ENCODE results near the gene RBBP8. TPM values are rescaled to one million over a fixed set of nuclear protein-coding genes. Genes with fewer than 3 reads are reported as not detected.

RBBP8 gene
- total and polyA plus RNA-seq, 4 donors: 24.9 to 64.3 (median 32.3) TPM

GRCh38 chr18:23049698-23050373, 116.7 kb downstream of the RBBP8 start:
- H3K9ac ChIP-seq (ENCODE audit: insufficient read depth in 1 of 2, low read length in 2 of 2): no peak overlapping the region
- TF ChIP-seq, protein P1, sequence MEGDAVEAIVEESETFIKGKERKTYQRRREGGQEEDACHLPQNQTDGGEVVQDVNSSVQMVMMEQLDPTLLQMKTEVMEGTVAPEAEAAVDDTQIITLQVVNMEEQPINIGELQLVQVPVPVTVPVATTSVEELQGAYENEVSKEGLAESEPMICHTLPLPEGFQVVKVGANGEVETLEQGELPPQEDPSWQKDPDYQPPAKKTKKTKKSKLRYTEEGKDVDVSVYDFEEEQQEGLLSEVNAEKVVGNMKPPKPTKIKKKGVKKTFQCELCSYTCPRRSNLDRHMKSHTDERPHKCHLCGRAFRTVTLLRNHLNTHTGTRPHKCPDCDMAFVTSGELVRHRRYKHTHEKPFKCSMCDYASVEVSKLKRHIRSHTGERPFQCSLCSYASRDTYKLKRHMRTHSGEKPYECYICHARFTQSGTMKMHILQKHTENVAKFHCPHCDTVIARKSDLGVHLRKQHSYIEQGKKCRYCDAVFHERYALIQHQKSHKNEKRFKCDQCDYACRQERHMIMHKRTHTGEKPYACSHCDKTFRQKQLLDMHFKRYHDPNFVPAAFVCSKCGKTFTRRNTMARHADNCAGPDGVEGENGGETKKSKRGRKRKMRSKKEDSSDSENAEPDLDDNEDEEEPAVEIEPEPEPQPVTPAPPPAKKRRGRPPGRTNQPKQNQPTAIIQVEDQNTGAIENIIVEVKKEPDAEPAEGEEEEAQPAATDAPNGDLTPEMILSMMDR (IDR thresholded peaks at IDR 0.05; ENCODE audit: control extremely low read depth, extremely low read depth): no peak
- DNase-seq (no peak), ATAC-seq (ENCODE audit: insufficient read depth, low FRiP score) (no peak)
- H3K9me3 ChIP-seq (ENCODE audit: control insufficient read depth in 4 of 4, insufficient read depth in 3 of 4, low read length in 3 of 4): no peaks in the 10 kb centered on the region
- WGBS, 2 donors: 78 to 81% methylated on average over 5 of the region's 5 CpGs
- H3K4me1 ChIP-seq (ENCODE audit: control insufficient read depth in 5 of 5, insufficient read depth in 5 of 5, low read length in 5 of 5): peaks cover 0 to 2% (median 0%) of the 10 kb centered on the region in 5 donors
- H3K36me3 ChIP-seq (ENCODE audit: control insufficient read depth in 4 of 4, insufficient read depth in 4 of 4, low read length in 4 of 4): no peaks in the 10 kb centered on the region
- no peak overlapping the region for H3K4me3 ChIP-seq
- H3K27ac ChIP-seq (ENCODE audit: low read depth in 1 of 2, low read length in 1 of 2): no peak overlapping the region
- H3K27me3 ChIP-seq (ENCODE audit: control insufficient read depth in 3 of 3, insufficient read depth in 3 of 3, low read length in 2 of 3): no peaks in the 10 kb centered on the region

DNA sequence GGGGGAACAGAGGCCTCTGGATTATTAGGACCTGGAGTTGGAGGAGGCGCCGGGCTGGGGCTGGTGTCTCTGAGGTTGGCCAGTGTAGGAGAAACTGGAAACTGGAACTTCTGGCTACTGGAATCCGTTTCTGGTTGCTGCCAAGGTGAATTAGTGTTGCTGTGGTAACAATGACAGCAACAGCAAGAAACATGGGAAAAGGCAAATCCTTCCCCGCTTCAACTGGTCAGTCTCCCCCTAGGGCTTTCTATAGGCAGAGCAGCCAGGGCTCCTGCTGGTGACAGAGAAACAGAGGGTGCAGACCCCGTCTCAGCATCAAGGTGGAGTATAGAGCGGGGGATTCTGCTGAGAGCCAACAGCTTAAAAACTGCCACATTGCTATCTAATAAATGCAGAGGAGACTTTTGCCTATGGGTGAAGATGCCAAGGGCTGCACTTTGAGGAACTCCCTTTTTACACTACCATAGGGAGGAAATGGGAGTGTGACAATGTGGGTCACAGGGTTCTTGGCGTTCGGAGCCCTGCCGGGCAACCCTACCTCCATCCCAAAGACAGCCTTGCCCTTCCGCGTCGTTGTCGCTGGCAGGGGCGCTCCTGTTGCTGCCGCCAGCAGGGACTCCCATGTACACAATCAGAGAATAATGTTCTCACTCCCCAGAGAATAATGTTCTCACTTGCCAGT, 120.8 kb downstream of the RBBP8 start:
- H3K9ac ChIP-seq (ENCODE audit: insufficient read depth in 1 of 2, low read length in 2 of 2): no peak overlapping the region
- ATAC-seq (ENCODE audit: insufficient read depth, low FRiP score) (no peak), DNase-seq (peak; percentile 51 to 67 (median 63))
- no peak overlapping the region for H3K27ac ChIP-seq (ENCODE audit: low read depth in 1 of 2, low read length in 1 of 2)
- H3K4me1 ChIP-seq (ENCODE audit: control insufficient read depth in 5 of 5, insufficient read depth in 5 of 5, low read length in 5 of 5): peaks cover 0 to 6% (median 0%) of the 10 kb centered on the region in 5 donors
- 42 to 54% methylated on average over 15 of the region's 15 CpGs for WGBS, 2 donors
- TF ChIP-seq, protein P1 (IDR thresholded peaks at IDR 0.05; ENCODE audit: control extremely low read depth, extremely low read depth): no peak
- no peaks in the 10 kb centered on the region for H3K9me3 ChIP-seq (ENCODE audit: control insufficient read depth in 4 of 4, insufficient read depth in 3 of 4, low read length in 3 of 4)
- no peaks in the 10 kb centered on the region for H3K36me3 ChIP-seq (ENCODE audit: control insufficient read depth in 4 of 4, insufficient read depth in 4 of 4, low read length in 4 of 4)
- no peak overlapping the region for H3K4me3 ChIP-seq
- no peaks in the 10 kb centered on the region for H3K27me3 ChIP-seq (ENCODE audit: control insufficient read depth in 3 of 3, insufficient read depth in 3 of 3, low read length in 2 of 3)

DNA sequence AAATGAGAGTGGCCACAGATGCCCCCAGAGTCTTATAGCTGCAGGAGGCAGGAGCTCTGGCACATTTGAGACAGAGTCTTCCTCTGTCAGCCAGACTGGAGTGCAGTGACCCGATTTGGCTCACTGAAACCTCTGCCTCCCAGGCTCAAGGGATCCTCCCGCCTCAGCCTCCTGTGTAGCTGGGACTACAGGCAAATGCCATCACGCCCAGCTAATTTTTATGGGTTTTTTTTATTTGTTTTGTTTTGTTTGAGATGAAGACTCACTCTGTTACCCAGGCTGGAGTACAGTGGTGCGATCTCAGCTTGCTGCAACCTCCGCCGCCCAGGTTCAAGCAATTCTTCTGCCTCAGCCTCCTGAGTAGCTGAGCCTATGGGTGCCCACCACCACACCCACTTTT, 121.4 kb downstream of the RBBP8 start:
- Histone ChIP-seq H3K9ac (ENCODE audit: insufficient read depth in 1 of 2, low read length in 2 of 2) (no peak overlapping the region), H3K9me3 (ENCODE audit: control insufficient read depth in 4 of 4, insufficient read depth in 3 of 4, low read length in 3 of 4) (no peaks in the 10 kb centered on the region)

More for the DNA sequence above, 121.4 kb downstream of the RBBP8 start:
- no peak overlapping the region for H3K4me3 ChIP-seq
- H3K27ac ChIP-seq (ENCODE audit: low read depth in 1 of 2, low read length in 1 of 2): no peak overlapping the region
- H3K4me1 ChIP-seq (ENCODE audit: control insufficient read depth in 5 of 5, insufficient read depth in 5 of 5, low read length in 5 of 5): peaks cover 0 to 6% (median 0%) of the 10 kb centered on the region in 5 donors
- H3K27me3 ChIP-seq (ENCODE audit: control insufficient read depth in 3 of 3, insufficient read depth in 3 of 3, low read length in 2 of 3): no peaks in the 10 kb centered on the region
- H3K36me3 ChIP-seq (ENCODE audit: control insufficient read depth in 4 of 4, insufficient read depth in 4 of 4, low read length in 4 of 4): no peaks in the 10 kb centered on the region
- ATAC-seq (ENCODE audit: insufficient read depth, low FRiP score) (no peak), DNase-seq (no peak)
- WGBS, 2 donors: 92 to 97% methylated on average over 6 of the region's 6 CpGs
- TF ChIP-seq, protein P1 (IDR thresholded peaks at IDR 0.05; ENCODE audit: control extremely low read depth, extremely low read depth): no peak

All from lung (tissue), 12 donors.